Liver (tissue), 9 donors: ENCODE data around the gene BANK1. TPM values are rescaled to one million over a fixed set of nuclear protein-coding genes. Genes with fewer than 3 reads are reported as not detected.

ENCODE experiments used
- DNase-seq: peaks from one replicate; pipeline ENCODE4 v3.0.0-alpha.2; 2017; ENCODE audit warnings: low spot score
- H3K27ac ChIP-seq, 2 donors: one replicate each; pipeline ENCODE4 v1.7.0; 2013; ENCODE audit warnings: inconsistent platforms in 2 of 2, low read length in 2 of 2, control low read depth in 1 of 2, low read depth in 1 of 2, mild to moderate bottlenecking in 1 of 2
- H3K27me3 ChIP-seq, 4 donors: one replicate each; pipeline versions ENCODE4 v1.6.1 to v1.7.0; 2013; ENCODE audit warnings: low read length in 3 of 4, inconsistent platforms in 1 of 4, mild to moderate bottlenecking in 1 of 4, moderate library complexity in 1 of 4; ENCODE audit not compliant: control insufficient read depth in 4 of 4, insufficient read depth in 4 of 4
- H3K36me3 ChIP-seq, 4 donors: one replicate each; pipeline versions ENCODE4 v1.6.1 to v1.7.0; 2013; ENCODE audit warnings: low read length in 3 of 4, mild to moderate bottlenecking in 3 of 4, low read depth in 1 of 4, moderate library complexity in 1 of 4; ENCODE audit not compliant: control insufficient read depth in 4 of 4, insufficient read depth in 3 of 4
- H3K4me1 ChIP-seq, 4 donors: one replicate each; pipeline versions ENCODE4 v1.6.1 to v1.7.0; 2013; ENCODE audit warnings: low read length in 3 of 4, mild to moderate bottlenecking in 3 of 4, moderate library complexity in 1 of 4; ENCODE audit not compliant: control insufficient read depth in 4 of 4, insufficient read depth in 4 of 4
- H3K4me3 ChIP-seq, 3 donors: one replicate each; pipeline versions ENCODE4 v1.6.1 to v1.7.0; 2013; ENCODE audit warnings: low read length in 3 of 3, control low read depth in 1 of 3, low read depth in 1 of 3, mild to moderate bottlenecking in 1 of 3
- H3K9ac ChIP-seq, 2 donors: one replicate each; pipeline ENCODE4 v1.7.0; 2013; ENCODE audit warnings: low read length in 2 of 2, mild to moderate bottlenecking in 2 of 2, moderate library complexity in 2 of 2, control low read depth in 1 of 2, low read depth in 1 of 2
- H3K9me3 ChIP-seq, 4 donors: one replicate each; pipeline versions ENCODE4 v1.6.1 to v1.7.0; 2013; ENCODE audit warnings: low read length in 3 of 4; ENCODE audit not compliant: control insufficient read depth in 4 of 4
- ATF3 ChIP-seq: IDR thresholded peaks from 2 replicates; pipeline ENCODE4 v1.6.1; 2016; ENCODE audit warnings: antibody characterized with exemption
- CTCF ChIP-seq: fragments of 150-350 bp; IDR thresholded peaks from 2 replicates; pipeline ENCODE4 v1.5.1; 2017; ENCODE audit warnings: improper control_type of control experiment, low read depth, low read length; ENCODE audit not compliant: missing input control
- EGR1 ChIP-seq, 2 donors: IDR thresholded peaks; 2 replicates each; pipeline ENCODE4 v1.6.1; 2016 to 2018; ENCODE audit warnings: antibody characterized with exemption in 2 of 2, low read depth in 2 of 2
- GABPA ChIP-seq, 2 donors: IDR thresholded peaks in 1 of 2; conservative IDR thresholded peaks in 1 of 2; 2 replicates each; pipeline ENCODE4 v1.6.1; 2016; ENCODE audit warnings: antibody characterized with exemption in 2 of 2, mild to moderate bottlenecking in 1 of 2, moderate library complexity in 1 of 2
- JUND ChIP-seq, 2 donors: IDR thresholded peaks; 2 replicates each; pipeline ENCODE4 v1.6.1; 2016; ENCODE audit warnings: antibody characterized with exemption in 2 of 2
- MAX ChIP-seq: IDR thresholded peaks from 2 replicates; pipeline ENCODE4 v1.6.1; 2016; ENCODE audit warnings: antibody characterized with exemption
- NR2F2 ChIP-seq: IDR thresholded peaks from 2 replicates; pipeline ENCODE4 v1.6.1; 2016; ENCODE audit warnings: antibody characterized with exemption
- RAD21 ChIP-seq, 2 donors: IDR thresholded peaks; 2 replicates each; pipeline ENCODE4 v1.6.1; 2016; ENCODE audit warnings: antibody characterized with exemption in 2 of 2, mild to moderate bottlenecking in 2 of 2
- REST ChIP-seq: IDR thresholded peaks from 2 replicates; pipeline ENCODE4 v1.6.1; 2016; ENCODE audit warnings: antibody characterized with exemption, mild to moderate bottlenecking
- SP1 ChIP-seq: IDR thresholded peaks from 2 replicates; pipeline ENCODE4 v1.6.1; 2018; ENCODE audit warnings: antibody characterized with exemption, mild to moderate bottlenecking
- ZBTB33 ChIP-seq: IDR thresholded peaks from 2 replicates; pipeline ENCODE4 v1.6.1; 2016; ENCODE audit warnings: antibody characterized with exemption
- WGBS: extraction: QIAGEN DNeasy Blood & Tissue Kit; methylation state at CpG from one replicate; pipeline ENCODE4 v1.1.7; 2013; 5-methylcytosine and 5-hydroxymethylcytosine counted together
- polyA plus RNA-seq, 2 donors: library from polyadenylated mRNA; stranded (reverse) in 1 of 2; unstranded in 1 of 2; fragments of 200-250 nt in 1 of 2; fragments of >200 nt in 1 of 2; fragmentation: Nextera tagmentation in 1 of 2; extraction: Ambion mirVana in 1 of 2; gene quantifications; one replicate each; pipeline versions ENCODE4 v1.2.1 to v1.2.3, GENCODE V29; 2013 to 2015
- total RNA-seq, 2 donors: library from RNA; depleted of rRNA; stranded (reverse); fragments of >200 nt; gene quantifications; one replicate each; pipeline ENCODE4 v1.2.3, GENCODE V29; 2014
- donor health status: healthy.
- donor health status: healthy.
- donor health status: healthy.
- donor health status: healthy.
- donor health status: healthy.

The BANK1 gene
- total and polyA plus RNA-seq, 4 donors: 0.06 to 1.7 (median 0.35) TPM

GRCh38 chr4:101987623-101988243 lies 197.2 kb downstream of the BANK1 start (continued):
- no peak for TF ChIP-seq ATF3
- no peak for TF ChIP-seq RAD21 (IDR thresholded peaks at IDR 0.05)

- whole genome bisulfite sequencing: 87% methylated on average over 3 of the region's 3 CpGs
- Histone ChIP-seq H3K36me3 (no peaks in the 10 kb centered on the region), H3K4me1 (no peaks in the 10 kb centered on the region), H3K9me3 (no peaks in the 10 kb centered on the region), H3K27me3 (no peaks in the 10 kb centered on the region), H3K9ac (no peak overlapping the region), H3K4me3 (no peak overlapping the region), H3K27ac (no peak overlapping the region)
- DNase-seq: no peak
- TF ChIP-seq SP1 (no peak), RAD21 (IDR thresholded peaks at IDR 0.05) (no peak), GABPA (IDR thresholded peaks at IDR 0.05 in 1 of 2, conservative IDR thresholded peaks at IDR 0.05 in 1 of 2) (no peak), MAX (no peak), ATF3 (no peak), JUND (IDR thresholded peaks at IDR 0.05) (no peak), EGR1 (IDR thresholded peaks at IDR 0.05; ENCODE audit: low read depth in 2 of 2) (no peak), CTCF (no peak), NR2F2 (no peak), ZBTB33 (no peak), REST (no peak)
These were observed 199.0 kb downstream of the BANK1 start for GRCh38 chr4:101989551-101989950.
